Endothelial cell of umbilical vein (primary cell): ENCODE results near the gene ZFPM1.

Source experiments
- EZH2 ChIP-seq: IDR thresholded peaks from 2 replicates; pipeline ENCODE4 v1.6.1; 2012; ENCODE audit warnings: borderline replicate concordance, low read depth, mild to moderate bottlenecking, moderate library complexity, low read length, inconsistent platforms; ENCODE audit not compliant: severe bottlenecking
- GATA2 ChIP-seq: IDR thresholded peaks from 2 replicates; pipeline ENCODE4 v1.7.0; 2011; ENCODE audit warnings: low read depth, mild to moderate bottlenecking, moderate library complexity, mixed read lengths, low read length; ENCODE audit not compliant: insufficient read length, insufficient read depth
- TF ChIP-seq, protein P1 (sequence below), 2 donors: IDR thresholded peaks; 1 replicate in 1 of 2; 2 replicates in 1 of 2; pipeline ENCODE4 v1.5.1; 2011; ENCODE audit warnings: low read length in 2 of 2, mild to moderate bottlenecking in 2 of 2, moderate library complexity in 2 of 2, control low read depth in 1 of 2, inconsistent platforms in 1 of 2, low read depth in 1 of 2; ENCODE audit not compliant: insufficient read depth in 1 of 2; ENCODE audit errors: extremely low read depth in 1 of 2

DNA sequence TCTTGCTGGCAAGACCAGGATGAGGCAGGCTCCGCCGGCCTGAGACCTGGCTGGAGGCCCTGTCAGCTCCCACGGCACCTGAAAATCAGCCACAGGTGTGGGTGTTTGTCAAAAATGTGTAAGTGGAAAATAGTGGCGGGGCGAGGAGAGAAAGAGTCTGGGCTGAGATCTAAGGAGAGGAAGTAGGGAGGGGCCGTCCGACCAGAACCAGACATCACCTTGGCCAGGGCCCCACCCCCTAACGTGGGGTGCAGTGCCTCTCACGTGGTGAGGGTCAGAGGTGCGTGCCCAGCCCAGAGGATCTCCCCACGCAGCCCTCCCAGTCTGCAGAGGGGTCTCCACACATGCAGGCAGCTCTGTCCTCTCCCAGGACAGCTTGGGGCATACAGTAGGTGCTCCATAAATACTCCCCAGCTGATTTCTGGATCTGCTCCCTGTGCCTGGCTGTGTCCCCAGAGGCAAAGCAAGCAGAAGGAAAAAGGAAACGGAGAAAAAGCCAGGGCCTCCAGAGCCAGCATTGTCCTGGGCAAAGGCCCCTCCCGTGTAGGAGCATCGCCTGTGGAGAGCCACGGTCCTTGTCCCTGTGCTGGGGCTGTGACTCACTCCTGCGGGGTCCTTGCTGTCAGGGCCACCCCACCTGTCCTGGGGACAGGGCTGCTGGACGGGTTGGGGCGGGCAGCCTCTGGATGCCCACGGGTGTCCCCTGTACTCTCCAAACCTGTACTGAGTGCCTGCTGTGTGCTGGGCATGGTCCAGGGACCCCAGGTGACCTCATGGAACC lies 16.7 kb downstream of the ZFPM1 start:
- TF ChIP-seq, protein P1, sequence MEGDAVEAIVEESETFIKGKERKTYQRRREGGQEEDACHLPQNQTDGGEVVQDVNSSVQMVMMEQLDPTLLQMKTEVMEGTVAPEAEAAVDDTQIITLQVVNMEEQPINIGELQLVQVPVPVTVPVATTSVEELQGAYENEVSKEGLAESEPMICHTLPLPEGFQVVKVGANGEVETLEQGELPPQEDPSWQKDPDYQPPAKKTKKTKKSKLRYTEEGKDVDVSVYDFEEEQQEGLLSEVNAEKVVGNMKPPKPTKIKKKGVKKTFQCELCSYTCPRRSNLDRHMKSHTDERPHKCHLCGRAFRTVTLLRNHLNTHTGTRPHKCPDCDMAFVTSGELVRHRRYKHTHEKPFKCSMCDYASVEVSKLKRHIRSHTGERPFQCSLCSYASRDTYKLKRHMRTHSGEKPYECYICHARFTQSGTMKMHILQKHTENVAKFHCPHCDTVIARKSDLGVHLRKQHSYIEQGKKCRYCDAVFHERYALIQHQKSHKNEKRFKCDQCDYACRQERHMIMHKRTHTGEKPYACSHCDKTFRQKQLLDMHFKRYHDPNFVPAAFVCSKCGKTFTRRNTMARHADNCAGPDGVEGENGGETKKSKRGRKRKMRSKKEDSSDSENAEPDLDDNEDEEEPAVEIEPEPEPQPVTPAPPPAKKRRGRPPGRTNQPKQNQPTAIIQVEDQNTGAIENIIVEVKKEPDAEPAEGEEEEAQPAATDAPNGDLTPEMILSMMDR (IDR thresholded peaks at IDR 0.05; ENCODE audit: extremely low read depth in 1 of 2, insufficient read depth in 1 of 2, low read depth in 1 of 2, low read length in 2 of 2): no peak
- no peak for TF ChIP-seq GATA2
- TF ChIP-seq EZH2: no peak
